ENCODE data around the gene HDDC2. TPM values are rescaled to one million over a fixed set of nuclear protein-coding genes. Genes with fewer than 3 reads are reported as not detected.
"Not testable (repeated sequence)": the region's sequence is repeated elsewhere in the genome, so short reads cannot be mapped to it uniquely, and the experiment has no call there.

The HDDC2 gene
- total RNA-seq, 5 donors from 2014 or later (not counting 1 experiment from before 2014, with no cell fraction given) = 32.0 to 48.0 (median 42.1) TPM

- no peaks in the 10 kb centered on the region for H3K9me3 ChIP-seq
- no peak overlapping the region for H3K4me3 ChIP-seq (ENCODE audit: control insufficient read depth in 1 of 2, extremely low read depth in 1 of 2, low read length in 1 of 2)
- DNase-seq (no peak), ATAC-seq (replicated peaks in 1 of 4) (no peak)
- POLR2A ChIA-PET = interaction anchor here in 1 of 2 donors (0.6 kb wide), 1 partner anchor 118 kb away, joined by 3 read pairs; no protein-coding TSS in a partner anchor
- CTCF ChIA-PET = no interaction called here
- H3K4me1 Mint-ChIP-seq = peaks cover 40 to 50% (median 43%) of the 10 kb centered on the region in 3 donors
- no peak overlapping the region for H3K27ac Mint-ChIP-seq
- WGBS (ENCODE audit: insufficient coverage) = no CpG with 5 or more reads among the region's 1 CpG
- H3K36me3 ChIP-seq (ENCODE audit: control insufficient read depth in 2 of 2, extremely low read depth in 1 of 2, insufficient read depth in 1 of 2, low read length in 1 of 2) = peaks cover 0 to 61% of the 10 kb centered on the region in 2 donors
- peaks cover 76% of the 10 kb centered on the region for H3K36me3 Mint-ChIP-seq
- no peaks in the 10 kb centered on the region for H3K27me3 ChIP-seq (replicated peaks in 1 of 2; ENCODE audit: control insufficient read depth in 2 of 2, extremely low read depth in 1 of 2, insufficient read depth in 2 of 2, low read length in 1 of 2)
- H3K4me3 Mint-ChIP-seq = no peak overlapping the region
- H3K4me1 ChIP-seq (ENCODE audit: control insufficient read depth in 1 of 2, extremely low read depth in 1 of 2, insufficient read depth in 2 of 2, low read length in 2 of 2) = peaks cover 2% of the 10 kb centered on the region in 2 experiments
- peaks cover 0 to 4% (median 4%) of the 10 kb centered on the region in 3 donors for H3K9me3 Mint-ChIP-seq
- no peak overlapping the region for H3K27ac ChIP-seq (ENCODE audit: low read length)
- no peaks in the 10 kb centered on the region for H3K27me3 Mint-ChIP-seq
Measured at GRCh38 chr6:125294036-125294435, 7.7 kb downstream of the HDDC2 start.

GRCh38 chr6:125293587-125293986 is 8.2 kb downstream of the HDDC2 start:
- peaks cover 0 to 60% of the 10 kb centered on the region in 2 donors for H3K36me3 ChIP-seq (ENCODE audit: control insufficient read depth in 2 of 2, extremely low read depth in 1 of 2, insufficient read depth in 1 of 2, low read length in 1 of 2)
- ChIA-PET POLR2A (interaction anchor here in 1 of 2 donors (0.6 kb wide), 1 partner anchor 119 kb away, joined by 3 read pairs; no protein-coding TSS in a partner anchor), CTCF (interaction anchor here (0.5 to 1.1 kb wide), 4 partner anchors 13 to 452 kb away, joined by 3 read pairs; no protein-coding TSS in a partner anchor)
- Mint-ChIP-seq H3K27me3 (no peaks in the 10 kb centered on the region), H3K9me3 (peaks cover 0 to 4% (median 4%) of the 10 kb centered on the region in 3 donors), H3K4me3 (no peak overlapping the region), H3K27ac (no peak overlapping the region), H3K36me3 (peaks cover 76% of the 10 kb centered on the region), H3K4me1 (peaks cover 39 to 45% (median 40%) of the 10 kb centered on the region in 3 donors)
- no peak for ATAC-seq (replicated peaks in 1 of 4)
- H3K27me3 ChIP-seq (replicated peaks in 1 of 2; ENCODE audit: control insufficient read depth in 2 of 2, extremely low read depth in 1 of 2, insufficient read depth in 2 of 2, low read length in 1 of 2) = no peaks in the 10 kb centered on the region
- H3K9me3 ChIP-seq = no peaks in the 10 kb centered on the region
- no peak overlapping the region for H3K4me3 ChIP-seq (ENCODE audit: control insufficient read depth in 1 of 2, extremely low read depth in 1 of 2, low read length in 1 of 2)
- H3K4me1 ChIP-seq (ENCODE audit: control insufficient read depth in 1 of 2, extremely low read depth in 1 of 2, insufficient read depth in 2 of 2, low read length in 2 of 2) = peaks cover 0 to 2% of the 10 kb centered on the region in 2 experiments
- DNase-seq = no peak
- WGBS (ENCODE audit: insufficient coverage) = no CpG with 5 or more reads among the region's 3 CpGs
- H3K27ac ChIP-seq (ENCODE audit: low read length) = no peak overlapping the region

GRCh38 chr6:125287718-125288117 is 14.0 kb downstream of the HDDC2 start:
- H3K36me3 ChIP-seq (ENCODE audit: control insufficient read depth in 2 of 2, extremely low read depth in 1 of 2, insufficient read depth in 1 of 2, low read length in 1 of 2) = peaks cover 6 to 30% of the 10 kb centered on the region in 2 donors

GRCh38 chr6:125285936-125286335 is 15.8 kb downstream of the HDDC2 start:
- Histone ChIP-seq H3K4me3 (ENCODE audit: control insufficient read depth in 1 of 2, extremely low read depth in 1 of 2, low read length in 1 of 2) (no peak overlapping the region), H3K4me1 (ENCODE audit: control insufficient read depth in 1 of 2, extremely low read depth in 1 of 2, insufficient read depth in 2 of 2, low read length in 2 of 2) (no peaks in the 10 kb centered on the region), H3K9me3 (peaks cover 5% of the 10 kb centered on the region), H3K27me3 (replicated peaks in 1 of 2; ENCODE audit: control insufficient read depth in 2 of 2, extremely low read depth in 1 of 2, insufficient read depth in 2 of 2, low read length in 1 of 2) (no peaks in the 10 kb centered on the region), H3K36me3 (ENCODE audit: control insufficient read depth in 2 of 2, extremely low read depth in 1 of 2, insufficient read depth in 1 of 2, low read length in 1 of 2) (peaks cover 6 to 22% of the 10 kb centered on the region in 2 donors), H3K27ac (ENCODE audit: low read length) (no peak overlapping the region)
- H3K27me3 Mint-ChIP-seq = no peaks in the 10 kb centered on the region
- peaks cover 13 to 30% (median 14%) of the 10 kb centered on the region in 3 donors for H3K9me3 Mint-ChIP-seq
- H3K4me1 Mint-ChIP-seq = peaks cover 30 to 60% (median 44%) of the 10 kb centered on the region in 3 donors
- no peak for DNase-seq
- no peak overlapping the region for H3K4me3 Mint-ChIP-seq
- H3K36me3 Mint-ChIP-seq = peaks cover 85% of the 10 kb centered on the region
- no CpG with 5 or more reads among the region's 1 CpG for WGBS (ENCODE audit: insufficient coverage)
- POLR2A ChIA-PET = no interaction called here
- CTCF ChIA-PET = no interaction called here
- no peak overlapping the region for H3K27ac Mint-ChIP-seq
- no peak for ATAC-seq (replicated peaks in 1 of 4)

More at GRCh38 chr6:125287718-125288117, 14.0 kb downstream of the HDDC2 start:
- Mint-ChIP-seq H3K27ac (no peak overlapping the region), H3K9me3 (peaks cover 4 to 26% (median 14%) of the 10 kb centered on the region in 3 donors), H3K36me3 (peaks cover 88% of the 10 kb centered on the region), H3K27me3 (no peaks in the 10 kb centered on the region), H3K4me1 (peaks cover 24 to 53% (median 37%) of the 10 kb centered on the region in 3 donors), H3K4me3 (no peak overlapping the region)
- ATAC-seq (replicated peaks in 1 of 4) (no peak), DNase-seq (no peak)
- peaks cover 5% of the 10 kb centered on the region for H3K9me3 ChIP-seq
- no peaks in the 10 kb centered on the region for H3K27me3 ChIP-seq (replicated peaks in 1 of 2; ENCODE audit: control insufficient read depth in 2 of 2, extremely low read depth in 1 of 2, insufficient read depth in 2 of 2, low read length in 1 of 2)
- no peak overlapping the region for H3K4me3 ChIP-seq (ENCODE audit: control insufficient read depth in 1 of 2, extremely low read depth in 1 of 2, low read length in 1 of 2)
- no peak overlapping the region for H3K27ac ChIP-seq (ENCODE audit: low read length)
- POLR2A ChIA-PET = no interaction called here
- CTCF ChIA-PET = no interaction called here
- H3K4me1 ChIP-seq (ENCODE audit: control insufficient read depth in 1 of 2, extremely low read depth in 1 of 2, insufficient read depth in 2 of 2, low read length in 2 of 2) = no peaks in the 10 kb centered on the region
- WGBS (ENCODE audit: insufficient coverage) = 100% methylated on average over 4 of the region's 9 CpGs

- Mint-ChIP-seq H3K36me3 (peaks cover 86% of the 10 kb centered on the region), H3K9me3 (peaks cover 14 to 30% (median 14%) of the 10 kb centered on the region in 3 donors), H3K27ac (no peak overlapping the region), H3K27me3 (no peaks in the 10 kb centered on the region), H3K4me3 (no peak overlapping the region), H3K4me1 (peaks cover 32 to 62% (median 48%) of the 10 kb centered on the region in 3 donors)
- Histone ChIP-seq H3K4me3 (ENCODE audit: control insufficient read depth in 1 of 2, extremely low read depth in 1 of 2, low read length in 1 of 2) (no peak overlapping the region), H3K27me3 (replicated peaks in 1 of 2; ENCODE audit: control insufficient read depth in 2 of 2, extremely low read depth in 1 of 2, insufficient read depth in 2 of 2, low read length in 1 of 2) (no peaks in the 10 kb centered on the region), H3K9me3 (peaks cover 5% of the 10 kb centered on the region), H3K4me1 (ENCODE audit: control insufficient read depth in 1 of 2, extremely low read depth in 1 of 2, insufficient read depth in 2 of 2, low read length in 2 of 2) (peaks cover 0 to 4% of the 10 kb centered on the region in 2 experiments), H3K36me3 (ENCODE audit: control insufficient read depth in 2 of 2, extremely low read depth in 1 of 2, insufficient read depth in 1 of 2, low read length in 1 of 2) (peaks cover 7 to 27% of the 10 kb centered on the region in 2 donors), H3K27ac (ENCODE audit: low read length) (no peak overlapping the region)
- DNase-seq (no peak), ATAC-seq (replicated peaks in 1 of 4) (no peak)
- WGBS (ENCODE audit: insufficient coverage) = 100% methylated on average over 1 of the region's 1 CpG
- POLR2A ChIA-PET = no interaction called here
- CTCF ChIA-PET = no interaction called here
Measured at GRCh38 chr6:125285353-125285752, 16.4 kb downstream of the HDDC2 start.

- H3K4me3 Mint-ChIP-seq; H3K27me3 ChIP-seq (replicated peaks in 1 of 2; ENCODE audit: control insufficient read depth in 2 of 2, extremely low read depth in 1 of 2, insufficient read depth in 2 of 2, low read length in 1 of 2); H3K4me3 ChIP-seq (ENCODE audit: control insufficient read depth in 1 of 2, extremely low read depth in 1 of 2, low read length in 1 of 2); ATAC-seq (replicated peaks in 1 of 4); H3K9me3 ChIP-seq; H3K27ac ChIP-seq (ENCODE audit: low read length); DNase-seq; H3K27me3 Mint-ChIP-seq; H3K27ac Mint-ChIP-seq: not testable (repeated sequence)
- POLR2A ChIA-PET = interaction anchor here in 1 of 2 donors (0.6 kb wide), 1 partner anchor 460 kb away, joined by 3 read pairs; no protein-coding TSS in a partner anchor
- CTCF ChIA-PET = interaction anchor here (0.6 kb wide), 2 partner anchors 709 to 1167 kb away, joined by 3 read pairs; no protein-coding TSS in a partner anchor
- peaks cover 0 to 11% of the 10 kb centered on the region in 2 experiments for H3K4me1 ChIP-seq (ENCODE audit: control insufficient read depth in 1 of 2, extremely low read depth in 1 of 2, insufficient read depth in 2 of 2, low read length in 2 of 2)
- peaks cover 7 to 20% (median 14%) of the 10 kb centered on the region in 3 donors for H3K9me3 Mint-ChIP-seq
- H3K36me3 ChIP-seq (ENCODE audit: control insufficient read depth in 2 of 2, extremely low read depth in 1 of 2, insufficient read depth in 1 of 2, low read length in 1 of 2) = peaks cover 3 to 31% of the 10 kb centered on the region in 2 donors
- peaks cover 44 to 70% (median 62%) of the 10 kb centered on the region in 3 donors for H3K4me1 Mint-ChIP-seq
- H3K36me3 Mint-ChIP-seq = peaks cover 84% of the 10 kb centered on the region
- no CpG with 5 or more reads among the region's 3 CpGs for WGBS (ENCODE audit: insufficient coverage)
Measured at GRCh38 chr6:125282470-125282869, 19.3 kb downstream of the HDDC2 start.

Data from T-cell (primary cell).